GM12878 (cell line): ENCODE results near the gene PPL. TPM values are rescaled to one million over a fixed set of nuclear protein-coding genes. Genes with fewer than 3 reads are reported as not detected.

Experiments
- ATAC-seq: fragments of 200-7000 bp; cut with Tn5 transposase; 3 replicates; pipeline ENCODE4 v1.9.1; 2020; ENCODE audit warnings: mild to moderate bottlenecking, moderate library complexity
- BruUV-seq: library from RNA; stranded (reverse); fragments of 400-500 nt; replicated peaks from 2 replicates; lab custom pipeline; 2021; lab: Mats Ljungman, UMichigan
- CTCF ChIA-PET: fragments of 300-600 bp; sonication (Branson Sonifier 250); formaldehyde crosslinking; extraction: SDS; loops from one replicate; lab custom pipeline; 2021; ENCODE audit warnings: inconsistent platforms; lab: Yijun Ruan, JAX
- POLR2A ChIA-PET: fragments of 350-600 bp; formaldehyde crosslinking; extraction: SDS; loops from one replicate; lab custom pipeline; 2021; ENCODE audit warnings: inconsistent platforms; lab: Charles Lee
- RAD21 ChIA-PET: fragments of 300-600 bp; sonication (Branson Sonifier 250); formaldehyde crosslinking; loops from one replicate; lab custom pipeline; 2023; ENCODE audit warnings: antibody characterized with exemption; ENCODE audit not compliant: unreplicated experiment; lab: Charles Lee
- SMC1A ChIA-PET: fragments of 300-600 bp; sonication (Branson Sonifier 250); formaldehyde crosslinking; loops from one replicate; lab custom pipeline; 2023; ENCODE audit not compliant: unreplicated experiment, uncharacterized antibody; lab: Charles Lee
- DNase-seq: peaks from one replicate; pipeline ENCODE4 v3.0.0-alpha.2; 2011; ENCODE audit warnings: low read depth, low spot score
- FAIRE-seq: peaks from 3 replicates; lab custom pipeline; 2011; peaks lifted over from hg19 to GRCh38; lab: Jason Lieb, UNC
- H2AFZ ChIP-seq: 2 replicates; pipeline ENCODE4 v1.6.0; 2011; ENCODE audit warnings: low read depth, low read length, control low read depth; ENCODE audit not compliant: control insufficient read depth
- H3K27ac ChIP-seq: 2 replicates; pipeline ENCODE4 v1.5.1; 2011; ENCODE audit warnings: control low read depth; ENCODE audit not compliant: control insufficient read depth, insufficient read depth
- H3K27me3 ChIP-seq, 2 experiments: replicated peaks in 1 of 2; 2 replicates each; pipeline versions ENCODE4 v1.6.0 to v1.6.1; 2011; ENCODE audit warnings: low read length in 1 of 2; ENCODE audit not compliant: control insufficient read depth in 2 of 2, insufficient read depth in 2 of 2
- H3K36me3 ChIP-seq, 2 experiments: 2 replicates each; pipeline ENCODE4 v1.5.1; 2011; ENCODE audit warnings: low read length in 1 of 2; ENCODE audit not compliant: control insufficient read depth in 2 of 2, insufficient read depth in 2 of 2
- H3K4me1 ChIP-seq: 2 replicates; pipeline ENCODE4 v1.6.1; 2011; ENCODE audit warnings: mild to moderate bottlenecking, low read length, moderate library complexity, mixed read lengths; ENCODE audit not compliant: control insufficient read depth, insufficient read depth
- H3K4me2 ChIP-seq: 2 replicates; pipeline ENCODE4 v1.6.0; 2011; ENCODE audit warnings: control low read depth; ENCODE audit not compliant: control insufficient read depth, insufficient read depth
- H3K4me3 ChIP-seq: fragments of 200-600 bp; sonication (generic); 2 replicates; pipeline ENCODE4 v1.5.1; 2016
- H3K79me2 ChIP-seq: 2 replicates; pipeline ENCODE4 v1.6.0; 2011; ENCODE audit warnings: low read length; ENCODE audit not compliant: control insufficient read depth, insufficient read depth
- H3K9ac ChIP-seq: 2 replicates; pipeline ENCODE4 v1.8.0; 2011; ENCODE audit warnings: low read length, control low read depth, mixed read lengths; ENCODE audit not compliant: control insufficient read depth, insufficient read depth
- H3K9me3 ChIP-seq: replicated peaks from 3 replicates; pipeline ENCODE4 v1.5.1; 2011; ENCODE audit warnings: mild to moderate bottlenecking, low read length; ENCODE audit not compliant: control insufficient read depth, insufficient read depth
- H4K20me1 ChIP-seq: 2 replicates; pipeline ENCODE4 v1.6.0; 2011; ENCODE audit not compliant: control insufficient read depth, insufficient read depth
- BCL11A ChIP-seq: IDR thresholded peaks from 2 replicates; pipeline ENCODE4 v1.6.1; 2011; ENCODE audit warnings: low read depth, low read length
- CBX5 ChIP-seq: sonication (generic); IDR thresholded peaks from 2 replicates; pipeline ENCODE4 v1.6.1; 2016; ENCODE audit warnings: low read depth, moderate library complexity, mild to moderate bottlenecking, inconsistent platforms
- CHD1 ChIP-seq: IDR thresholded peaks from 2 replicates; pipeline ENCODE4 v1.6.1; 2012; ENCODE audit warnings: low read depth, low read length, improper control_type of control experiment
- CREB1 ChIP-seq: IDR thresholded peaks from 2 replicates; pipeline ENCODE4 v1.6.1; 2012; ENCODE audit warnings: low read depth, mild to moderate bottlenecking, inconsistent platforms
- GATAD2B ChIP-seq: fragments of 450-650 bp; conservative IDR thresholded peaks from 2 replicates; pipeline ENCODE4 v1.6.1; 2017; ENCODE audit warnings: low read depth, mild to moderate bottlenecking, moderate library complexity
- HCFC1 ChIP-seq: fragments of 150-350 bp; IDR thresholded peaks from 2 replicates; pipeline ENCODE4 v1.6.1; 2014; ENCODE audit warnings: low read length
- HDAC6 ChIP-seq: fragments of 200-600 bp; sonication (generic); IDR thresholded peaks from one replicate; pipeline ENCODE4 v1.8.0; 2017; ENCODE audit warnings: antibody characterized with exemption; ENCODE audit not compliant: unreplicated experiment
- MEF2B ChIP-seq: fragments of 450-650 bp; IDR thresholded peaks from 2 replicates; pipeline ENCODE4 v1.6.1; 2018; ENCODE audit warnings: mild to moderate bottlenecking, moderate library complexity; ENCODE audit not compliant: partially characterized antibody, poor library complexity, severe bottlenecking
- NKRF ChIP-seq: fragments of 450-650 bp; conservative IDR thresholded peaks from 2 replicates; pipeline ENCODE4 v1.6.1; 2017; ENCODE audit warnings: mild to moderate bottlenecking, moderate library complexity
- NR2C2 ChIP-seq: IDR thresholded peaks from 2 replicates; pipeline ENCODE4 v1.6.1; 2011; ENCODE audit warnings: borderline replicate concordance, low read depth; ENCODE audit not compliant: control insufficient read depth, insufficient read length
- POLR2A ChIP-seq: IDR thresholded peaks from 2 replicates; pipeline ENCODE4 v1.6.1; 2011; ENCODE audit warnings: low read depth, mild to moderate bottlenecking, low read length
- RB1 ChIP-seq: fragments of 450-650 bp; formaldehyde crosslinking; IDR thresholded peaks from 2 replicates; pipeline ENCODE4 v1.6.1; 2017; ENCODE audit warnings: mild to moderate bottlenecking, borderline replicate concordance
- RBBP5 ChIP-seq: fragments of 200-600 bp; sonication (generic); conservative IDR thresholded peaks from 2 replicates; pipeline ENCODE4 v1.6.1; 2016
- SP1 ChIP-seq: IDR thresholded peaks from one replicate; pipeline ENCODE4 v1.6.1; 2011; ENCODE audit warnings: low read depth, low read length
- SPI1 ChIP-seq: IDR thresholded peaks from 2 replicates; pipeline ENCODE4 v1.6.1; 2011; ENCODE audit warnings: low read depth, mild to moderate bottlenecking, low read length, moderate library complexity, borderline replicate concordance; ENCODE audit not compliant: insufficient read depth
- ZNF24 ChIP-seq: fragments of 450-650 bp; IDR thresholded peaks from 2 replicates; pipeline ENCODE4 v1.6.1; 2017; ENCODE audit warnings: antibody characterized with exemption, mild to moderate bottlenecking
- whole genome bisulfite sequencing: methylation state at CpG from one replicate; pipeline ENCODE4 v1.1.6; 2016; ENCODE audit warnings: low lambda C conversion rate; ENCODE audit not compliant: insufficient replicate concordance, insufficient coverage; ENCODE audit errors: missing lambda C conversion rate; 5-methylcytosine and 5-hydroxymethylcytosine counted together
- in situ Hi-C: fragments of 300-500 bp; cut with MboI; formaldehyde crosslinking; loops from 9 replicates; pipeline ENCODE4 v1.14.3; 2018; ENCODE audit warnings: mixed read lengths
- intact Hi-C: fragments of 100-400 bp; cut with micrococcal nuclease; formaldehyde crosslinking; loops from one replicate; pipeline ENCODE4 v1.14.2; 2022; ENCODE audit not compliant: unreplicated experiment
- polyA plus RNA-seq, 11 experiments: library from polyadenylated mRNA; depleted of rRNA in 4 of 11; unstranded in 6 of 11; stranded (reverse) in 5 of 11; fragments of >200 nt; fragmentation: Nextera tagmentation in 4 of 11; fragmentation: Illumina TruSeq in 1 of 11; extraction: Ambion mirVana in 4 of 11; extraction: Trizol in 1 of 11; gene quantifications; 1 replicate in 1 of 11; 2 replicates in 10 of 11; pipeline versions ENCODE4 v1.2.1 to v1.2.3, GENCODE V29; 2011 to 2016; ENCODE audit warnings: inconsistent platforms in 2 of 11, missing spikeins in 2 of 11, low read depth in 1 of 11
- total RNA-seq, 4 experiments: library from RNA; depleted of rRNA in 3 of 4; stranded (reverse); fragments of >200 nt in 3 of 4; fragmentation: Illumina TruSeq in 1 of 4; extraction: Trizol in 1 of 4; gene quantifications; 2 replicates each; pipeline versions ENCODE4 v1.2.1 to v1.2.3, GENCODE V29; 2013 to 2021
- TF ChIP-seq, protein P1 (sequence below): IDR thresholded peaks from 2 replicates; pipeline ENCODE4 v1.6.1; 2011; ENCODE audit warnings: low read depth, low read length, improper control_type of control experiment, borderline replicate concordance
- TF ChIP-seq, protein P2 (sequence below): IDR thresholded peaks from 2 replicates; pipeline ENCODE4 v1.6.1; 2012; ENCODE audit warnings: mild to moderate bottlenecking, low read depth, low read length

The PPL gene
- total and polyA plus RNA-seq, 10 of the 15 experiments (the other 5 are each of a cell fraction or from before 2014, with no cell fraction given), result 0.03 to 0.47 (median 0.05) TPM; not detected in 2

DNA sequence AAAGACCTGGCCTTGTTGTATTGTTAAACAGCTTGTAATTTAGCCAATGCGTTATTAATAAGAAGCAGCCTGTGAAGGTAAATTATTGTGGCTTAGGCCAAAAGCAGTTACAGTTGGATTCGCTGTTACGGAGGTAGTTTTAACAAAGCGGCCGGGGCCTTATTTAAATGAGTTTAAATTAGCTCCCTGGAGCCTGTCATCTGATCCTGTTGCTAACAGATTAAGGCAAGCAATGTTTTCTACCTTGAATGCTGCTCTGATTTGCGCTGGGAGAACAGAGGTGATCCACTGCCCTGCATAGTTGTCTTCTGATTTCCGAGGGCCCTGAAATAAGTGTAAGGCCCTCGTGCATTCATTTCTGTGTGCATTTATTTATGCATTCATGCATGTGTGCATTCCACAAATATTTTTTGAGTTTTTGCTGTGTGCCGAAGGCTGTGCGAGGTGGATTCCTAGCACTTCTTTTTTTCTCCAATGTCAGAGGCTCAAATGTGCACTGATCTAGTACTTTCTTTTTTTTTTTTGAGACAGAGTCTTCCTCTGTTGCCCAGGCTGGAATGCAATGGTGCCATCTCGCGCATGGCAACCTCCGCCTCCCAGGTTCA, 32.0 kb upstream of the PPL start:
- ATAC-seq, result no peak
- 63% methylated on average over 13 of the region's 13 CpGs for WGBS
- H3K4me2 ChIP-seq, result no peak overlapping the region
- no peaks in the 10 kb centered on the region; a peak in 2 of 4 replicates for H3K27me3 ChIP-seq
- ChIA-PET CTCF (no interaction called here), RAD21 (no interaction called here), SMC1A (interaction anchor here (0.6 kb wide), 1 partner anchor 1159 kb away, joined by 4 read pairs; no protein-coding TSS in a partner anchor), POLR2A (no interaction called here)
- in situ Hi-C loops (no loop called here), intact Hi-C loops (no loop called here)
- no peak overlapping the region for H3K4me3 ChIP-seq
- H3K9ac ChIP-seq, result no peak overlapping the region
- H2AFZ ChIP-seq, result no peak overlapping the region
- H4K20me1 ChIP-seq, result no peaks in the 10 kb centered on the region
- no peak overlapping the region for H3K27ac ChIP-seq
- peaks cover 7% of the 10 kb centered on the region; the same call in 1 of the 2 replicates for H3K4me1 ChIP-seq
- BruUV-seq, result no TSS peak
- H3K9me3 ChIP-seq, result no peaks in the 10 kb centered on the region; the same call in 2 of the 3 replicates
- H3K36me3 ChIP-seq, result no peaks in the 10 kb centered on the region
- FAIRE-seq, result no peak
- DNase-seq, result no peak
- no peaks in the 10 kb centered on the region for H3K79me2 ChIP-seq
- no peak for TF ChIP-seq CBX5
- TF ChIP-seq MEF2B, result no peak
- no peak for TF ChIP-seq RB1
- TF ChIP-seq CREB1, result no peak
- TF ChIP-seq HDAC6, result no peak
- no peak for TF ChIP-seq SP1
- no peak for TF ChIP-seq POLR2A
- no peak for TF ChIP-seq RBBP5
- TF ChIP-seq, protein P1, sequence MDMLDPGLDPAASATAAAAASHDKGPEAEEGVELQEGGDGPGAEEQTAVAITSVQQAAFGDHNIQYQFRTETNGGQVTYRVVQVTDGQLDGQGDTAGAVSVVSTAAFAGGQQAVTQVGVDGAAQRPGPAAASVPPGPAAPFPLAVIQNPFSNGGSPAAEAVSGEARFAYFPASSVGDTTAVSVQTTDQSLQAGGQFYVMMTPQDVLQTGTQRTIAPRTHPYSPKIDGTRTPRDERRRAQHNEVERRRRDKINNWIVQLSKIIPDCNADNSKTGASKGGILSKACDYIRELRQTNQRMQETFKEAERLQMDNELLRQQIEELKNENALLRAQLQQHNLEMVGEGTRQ, result no peak
- no peak for TF ChIP-seq NKRF
- TF ChIP-seq ZNF24, result no peak
- TF ChIP-seq BCL11A, result no peak
- no peak for TF ChIP-seq SPI1
- TF ChIP-seq, protein P2, sequence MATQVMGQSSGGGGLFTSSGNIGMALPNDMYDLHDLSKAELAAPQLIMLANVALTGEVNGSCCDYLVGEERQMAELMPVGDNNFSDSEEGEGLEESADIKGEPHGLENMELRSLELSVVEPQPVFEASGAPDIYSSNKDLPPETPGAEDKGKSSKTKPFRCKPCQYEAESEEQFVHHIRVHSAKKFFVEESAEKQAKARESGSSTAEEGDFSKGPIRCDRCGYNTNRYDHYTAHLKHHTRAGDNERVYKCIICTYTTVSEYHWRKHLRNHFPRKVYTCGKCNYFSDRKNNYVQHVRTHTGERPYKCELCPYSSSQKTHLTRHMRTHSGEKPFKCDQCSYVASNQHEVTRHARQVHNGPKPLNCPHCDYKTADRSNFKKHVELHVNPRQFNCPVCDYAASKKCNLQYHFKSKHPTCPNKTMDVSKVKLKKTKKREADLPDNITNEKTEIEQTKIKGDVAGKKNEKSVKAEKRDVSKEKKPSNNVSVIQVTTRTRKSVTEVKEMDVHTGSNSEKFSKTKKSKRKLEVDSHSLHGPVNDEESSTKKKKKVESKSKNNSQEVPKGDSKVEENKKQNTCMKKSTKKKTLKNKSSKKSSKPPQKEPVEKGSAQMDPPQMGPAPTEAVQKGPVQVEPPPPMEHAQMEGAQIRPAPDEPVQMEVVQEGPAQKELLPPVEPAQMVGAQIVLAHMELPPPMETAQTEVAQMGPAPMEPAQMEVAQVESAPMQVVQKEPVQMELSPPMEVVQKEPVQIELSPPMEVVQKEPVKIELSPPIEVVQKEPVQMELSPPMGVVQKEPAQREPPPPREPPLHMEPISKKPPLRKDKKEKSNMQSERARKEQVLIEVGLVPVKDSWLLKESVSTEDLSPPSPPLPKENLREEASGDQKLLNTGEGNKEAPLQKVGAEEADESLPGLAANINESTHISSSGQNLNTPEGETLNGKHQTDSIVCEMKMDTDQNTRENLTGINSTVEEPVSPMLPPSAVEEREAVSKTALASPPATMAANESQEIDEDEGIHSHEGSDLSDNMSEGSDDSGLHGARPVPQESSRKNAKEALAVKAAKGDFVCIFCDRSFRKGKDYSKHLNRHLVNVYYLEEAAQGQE, result no peak
- no peak for TF ChIP-seq HCFC1
- no peak for TF ChIP-seq GATAD2B
- no peak for TF ChIP-seq CHD1
- TF ChIP-seq NR2C2, result no peak
